DND-41 (cell line): Measurements from ENCODE around the gene KDM1B.

Source experiments
- ATAC-seq: fragments of 200-7000 bp; cut with Tn5 transposase; 3 replicates; pipeline ENCODE4 v1.9.1; 2021; ENCODE audit warnings: low read depth; ENCODE audit not compliant: insufficient read depth
- DNase-seq: peaks from one replicate; pipeline ENCODE4 v3.0.0-alpha.2; 2020
- H2AFZ ChIP-seq: 2 replicates; pipeline ENCODE4 v1.6.0; 2012; ENCODE audit warnings: low read depth, low read length
- H3K27ac ChIP-seq: 2 replicates; pipeline ENCODE4 v1.5.1; 2012; ENCODE audit warnings: low read length, inconsistent platforms
- H3K27me3 ChIP-seq: fragments of 200-600 bp; sonication (generic); 2 replicates; pipeline ENCODE4 v1.6.0; 2012; ENCODE audit warnings: low read length, mild to moderate bottlenecking, inconsistent platforms; ENCODE audit not compliant: insufficient read depth, poor library complexity
- H3K36me3 ChIP-seq: 2 replicates; pipeline ENCODE4 v1.5.1; 2012; ENCODE audit warnings: low read length, inconsistent platforms; ENCODE audit not compliant: insufficient read depth
- H3K4me1 ChIP-seq: 2 replicates; pipeline ENCODE4 v1.5.1; 2012; ENCODE audit warnings: mild to moderate bottlenecking, low read length; ENCODE audit not compliant: insufficient read depth
- H3K4me2 ChIP-seq: 2 replicates; pipeline ENCODE4 v1.6.0; 2012; ENCODE audit warnings: mild to moderate bottlenecking, moderate library complexity, low read length, inconsistent platforms; ENCODE audit not compliant: insufficient read depth
- H3K4me3 ChIP-seq, 2 experiments: fragments of 200-600 bp in 1 of 2; shearing (Covaris generic) in 1 of 2; 2 replicates each; pipeline ENCODE4 v1.5.1; 2012 to 2016; ENCODE audit warnings: inconsistent platforms in 2 of 2, low read length in 2 of 2, mild to moderate bottlenecking in 2 of 2, low read depth in 1 of 2, moderate library complexity in 1 of 2
- H3K79me2 ChIP-seq: 2 replicates; pipeline ENCODE4 v1.6.0; 2012; ENCODE audit warnings: low read length, inconsistent platforms; ENCODE audit not compliant: insufficient read depth
- H3K9ac ChIP-seq: 2 replicates; pipeline ENCODE4 v1.6.0; 2012; ENCODE audit warnings: low read depth, mild to moderate bottlenecking, inconsistent platforms, low read length, moderate library complexity
- H3K9me3 ChIP-seq: 2 replicates; pipeline ENCODE4 v1.5.1; 2012; ENCODE audit warnings: low read length, moderate library complexity, mild to moderate bottlenecking, inconsistent platforms; ENCODE audit not compliant: insufficient read depth, severe bottlenecking
- H4K20me1 ChIP-seq: 2 replicates; pipeline ENCODE4 v1.6.0; 2012; ENCODE audit warnings: low read length; ENCODE audit not compliant: insufficient read depth
- CTCF ChIP-seq: IDR thresholded peaks from 2 replicates; pipeline ENCODE4 v1.5.1; 2012; ENCODE audit warnings: borderline replicate concordance, low read length, moderate library complexity, mild to moderate bottlenecking; ENCODE audit not compliant: poor library complexity, severe bottlenecking; ENCODE audit errors: extremely low read depth
- EZH2 ChIP-seq: IDR thresholded peaks from 3 replicates; pipeline ENCODE4 v1.6.1; 2012; ENCODE audit warnings: borderline replicate concordance, low read depth, mild to moderate bottlenecking, moderate library complexity, low read length, inconsistent platforms; ENCODE audit not compliant: severe bottlenecking

KDM1B gene

GRCh38 chr6:18165751-18166150, 10.5 kb downstream of the KDM1B start:
- H4K20me1 ChIP-seq = no peaks in the 10 kb centered on the region
- no peak overlapping the region for H3K9ac ChIP-seq
- no peak overlapping the region for H3K27ac ChIP-seq
- H3K36me3 ChIP-seq = peaks cover 38% of the 10 kb centered on the region
- H3K4me2 ChIP-seq = no peak overlapping the region
- TF ChIP-seq EZH2 (no peak), CTCF (no peak)
- no peak for ATAC-seq
- DNase-seq = no peak
- no peaks in the 10 kb centered on the region for H3K4me1 ChIP-seq
- no peak overlapping the region for H3K4me3 ChIP-seq
- no peaks in the 10 kb centered on the region for H3K27me3 ChIP-seq
- no peaks in the 10 kb centered on the region for H3K79me2 ChIP-seq
- peaks cover 5% of the 10 kb centered on the region for H3K9me3 ChIP-seq
- H2AFZ ChIP-seq = no peak overlapping the region

GRCh38 chr6:18166312-18167036, 11.3 kb downstream of the KDM1B start:
- DNase-seq = no peak
- Histone ChIP-seq H3K4me1 (no peaks in the 10 kb centered on the region), H3K27ac (no peak overlapping the region), H3K4me2 (no peak overlapping the region), H3K9me3 (peaks cover 5% of the 10 kb centered on the region), H3K79me2 (no peaks in the 10 kb centered on the region), H3K4me3 (no peak overlapping the region), H4K20me1 (no peaks in the 10 kb centered on the region), H2AFZ (no peak overlapping the region), H3K36me3 (peaks cover 31% of the 10 kb centered on the region), H3K27me3 (no peaks in the 10 kb centered on the region), H3K9ac (no peak overlapping the region)
- ATAC-seq = no peak; the same call in 2 of the 3 replicates
- TF ChIP-seq EZH2 = no peak
- TF ChIP-seq CTCF = no peak

- Histone ChIP-seq H3K27me3 (no peaks in the 10 kb centered on the region), H3K9ac (no peak overlapping the region), H3K9me3 (peaks cover 5% of the 10 kb centered on the region), H3K4me3 (no peak overlapping the region), H2AFZ (no peak overlapping the region), H3K4me2 (no peak overlapping the region), H3K79me2 (no peaks in the 10 kb centered on the region), H3K4me1 (no peaks in the 10 kb centered on the region), H3K27ac (no peak overlapping the region), H4K20me1 (no peaks in the 10 kb centered on the region), H3K36me3 (peaks cover 20% of the 10 kb centered on the region)
- TF ChIP-seq CTCF (no peak), EZH2 (no peak)
- ATAC-seq = no peak
- no peak for DNase-seq
Measured at GRCh38 chr6:18168264-18168663, 13.0 kb downstream of the KDM1B start.
